BE2C (cell line): ENCODE measurements around the gene SH3GLB2.

ENCODE experiments used
- DNase-seq: peaks from one replicate; pipeline ENCODE4 v3.0.0-alpha.2; 2020
- H3K27me3 ChIP-seq: fragments of 250-450 bp; sonication (Bioruptor Pico); 2 replicates; pipeline ENCODE4 v1.5.1; 2020; ENCODE audit warnings: mild to moderate bottlenecking
- H3K36me3 ChIP-seq: fragments of 250-450 bp; sonication (Bioruptor Pico); 2 replicates; pipeline ENCODE4 v1.5.1; 2020; ENCODE audit warnings: mild to moderate bottlenecking
- H3K4me1 ChIP-seq: fragments of 250-450 bp; sonication (Bioruptor Pico); 2 replicates; pipeline ENCODE4 v1.5.1; 2020
- H3K4me3 ChIP-seq: 2 replicates; pipeline ENCODE4 v1.5.1; 2011; ENCODE audit warnings: low read depth, low read length
- H3K9me3 ChIP-seq: fragments of 250-450 bp; sonication (Bioruptor Pico); 2 replicates; pipeline ENCODE4 v1.5.1; 2020
- CTCF ChIP-seq: IDR thresholded peaks from 2 replicates; pipeline ENCODE4 v1.5.1; 2012; ENCODE audit warnings: mild to moderate bottlenecking, low read depth, low read length

Gene SH3GLB2

GRCh38 chr9:129033216-129033615 is 5.1 kb upstream of the SH3GLB2 start:
- no peaks in the 10 kb centered on the region for H3K27me3 ChIP-seq
- H3K4me3 ChIP-seq: no peak overlapping the region
- no peaks in the 10 kb centered on the region for H3K9me3 ChIP-seq
- DNase-seq: no peak
- no peak for TF ChIP-seq CTCF
- H3K4me1 ChIP-seq: no peaks in the 10 kb centered on the region
- H3K36me3 ChIP-seq: no peaks in the 10 kb centered on the region

- DNase-seq: no peak
- H3K36me3 ChIP-seq: no peaks in the 10 kb centered on the region
- no peak overlapping the region for H3K4me3 ChIP-seq
- no peaks in the 10 kb centered on the region for H3K9me3 ChIP-seq
- H3K4me1 ChIP-seq: no peaks in the 10 kb centered on the region
- no peaks in the 10 kb centered on the region for H3K27me3 ChIP-seq
- TF ChIP-seq CTCF: no peak
These were observed 4.5 kb upstream of the SH3GLB2 start for GRCh38 chr9:129032541-129033159.

GRCh38 chr9:129031514-129031913 is 3.4 kb upstream of the SH3GLB2 start:
- Histone ChIP-seq H3K27me3 (no peaks in the 10 kb centered on the region), H3K36me3 (no peaks in the 10 kb centered on the region), H3K4me1 (no peaks in the 10 kb centered on the region), H3K4me3 (no peak overlapping the region), H3K9me3 (no peaks in the 10 kb centered on the region)
- no peak for TF ChIP-seq CTCF
- no peak for DNase-seq

DNA sequence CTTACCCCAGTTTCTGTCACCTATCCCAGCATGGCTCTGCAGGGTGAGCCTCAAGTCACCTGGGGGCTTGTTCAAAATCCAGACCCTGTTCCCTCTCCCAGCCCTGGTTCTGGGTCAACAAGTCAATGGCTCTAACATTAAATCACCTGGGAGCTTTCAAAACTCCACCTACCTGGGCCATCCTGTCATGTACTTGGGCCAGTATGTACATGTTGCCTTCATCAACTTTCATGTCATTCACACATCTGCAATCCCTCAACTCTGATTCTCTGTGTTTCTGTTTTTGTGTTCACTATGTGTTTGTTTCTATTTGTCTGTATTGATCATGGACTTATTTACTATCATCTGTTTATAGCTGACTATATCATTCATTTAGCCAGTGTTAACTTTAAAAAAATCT is 2.1 kb upstream of the SH3GLB2 start:
- H3K9me3 ChIP-seq: no peaks in the 10 kb centered on the region
- no peak for DNase-seq
- no peaks in the 10 kb centered on the region for H3K27me3 ChIP-seq
- no peak overlapping the region for H3K4me3 ChIP-seq
- H3K4me1 ChIP-seq: peaks cover 5% of the 10 kb centered on the region
- no peak for TF ChIP-seq CTCF
- H3K36me3 ChIP-seq: no peaks in the 10 kb centered on the region

GRCh38 chr9:129027685-129028191 is 393 bp downstream of the SH3GLB2 start:
- peaks cover 14% of the 10 kb centered on the region for H3K4me1 ChIP-seq
- DNase-seq: no peak

More at GRCh38 chr9:129027685-129028191, 393 bp downstream of the SH3GLB2 start:
- Histone ChIP-seq H3K27me3 (no peaks in the 10 kb centered on the region), H3K36me3 (no peaks in the 10 kb centered on the region), H3K9me3 (no peaks in the 10 kb centered on the region), H3K4me3 (peak overlapping the region; percentile 77)
- TF ChIP-seq CTCF: no peak
